NCI-H2227 (cell line): Measurements from ENCODE around the gene ARAP3.

Source experiments
- DNase-seq: peaks from one replicate; lab custom pipeline; 2025; ENCODE audit not compliant: unreplicated experiment; lab: John Stamatoyannopoulos, UW

ARAP3 gene

GRCh38 chr5:141641634-141642267, 40.3 kb downstream of the ARAP3 start:
- no peak for DNase-seq

GRCh38 chr5:141640698-141641097, 41.3 kb downstream of the ARAP3 start:
- DNase-seq = no peak

- DNase-seq = no peak
These were observed 42.0 kb downstream of the ARAP3 start for GRCh38 chr5:141640051-141640415.

GRCh38 chr5:141639357-141640050, 42.5 kb downstream of the ARAP3 start:
- no peak for DNase-seq

GRCh38 chr5:141638771-141639170, 43.3 kb downstream of the ARAP3 start:
- DNase-seq = no peak

GRCh38 chr5:141637767-141638419, 44.1 kb downstream of the ARAP3 start:
- DNase-seq = peak; percentile 59

GRCh38 chr5:141637123-141637766, 44.8 kb downstream of the ARAP3 start:
- peak; percentile 55 for DNase-seq

GRCh38 chr5:141636413-141637122, 45.5 kb downstream of the ARAP3 start, which contains the start of the genes HDAC3 and RELL2:
Gene HDAC3, minus strand, starts transcription at chr5:141636849. Its CDS starts 59 bp downstream, at chr5:141636790.
Gene RELL2, plus strand, starts transcription at chr5:141636997. Its CDS starts 1,229 bp downstream, at chr5:141638226.
- peak; percentile 91 for DNase-seq

GRCh38 chr5:141636106-141636412, 46.0 kb downstream of the ARAP3 start:
- DNase-seq = no peak

- DNase-seq = no peak
These were observed 46.4 kb downstream of the ARAP3 start for GRCh38 chr5:141635646-141636045.

- no peak for DNase-seq
These were observed 47.3 kb downstream of the ARAP3 start for GRCh38 chr5:141634720-141635119.

GRCh38 chr5:141633871-141634561, 48.0 kb downstream of the ARAP3 start:
- no peak for DNase-seq

GRCh38 chr5:141632650-141633049, 49.4 kb downstream of the ARAP3 start:
- peak; percentile 2 for DNase-seq

- DNase-seq = no peak
These were observed 51.4 kb downstream of the ARAP3 start for GRCh38 chr5:141630570-141631140.

GRCh38 chr5:141628175-141628788, 53.7 kb downstream of the ARAP3 start:
- DNase-seq = no peak

- DNase-seq = no peak
These were observed 58.4 kb downstream of the ARAP3 start for GRCh38 chr5:141623611-141624010.

GRCh38 chr5:141623186-141623585, 58.8 kb downstream of the ARAP3 start:
- no peak for DNase-seq

- DNase-seq = peak; percentile 96
These were observed 63.1 kb downstream of the ARAP3 start, which contains the start of gene DIAPH1 for GRCh38 chr5:141618804-141619554. Gene DIAPH1, minus strand, starts transcription at chr5:141619000. Its CDS starts 86 bp downstream, at chr5:141618914.
